ENCODE results near the gene ALDH1L1. TPM values are rescaled to one million over a fixed set of nuclear protein-coding genes. Genes with fewer than 3 reads are reported as not detected.

The ALDH1L1 gene
- total RNA-seq, 1 experiment from 2014 or later = 1.2 TPM

- TF ChIP-seq E2F5 (CRISPR knock-in tag; IDR thresholded peaks at IDR 0.05) (no peak), ZBTB43 (CRISPR knock-in tag; IDR thresholded peaks at IDR 0.05) (no peak), JUN (CRISPR knock-in tag; IDR thresholded peaks at IDR 0.05) (no peak), FOXP1 (CRISPR knock-in tag; IDR thresholded peaks at IDR 0.05; ENCODE audit: borderline replicate concordance) (no peak), ETV6 (CRISPR knock-in tag; IDR thresholded peaks at IDR 0.05) (no peak), GABPB1 (CRISPR knock-in tag; IDR thresholded peaks at IDR 0.05) (no peak), MXD4 (CRISPR knock-in tag; IDR thresholded peaks at IDR 0.05; ENCODE audit: borderline replicate concordance) (no peak)
Measured at GRCh38 chr3:126119008-126119675, 61.2 kb downstream of the ALDH1L1 start (continued).

- Mint-ChIP-seq H3K27me3 (ENCODE audit: low read depth) (no peaks in the 10 kb centered on the region; the same call in 1 of the 2 replicates), H3K4me3 (no peak overlapping the region), H3K27ac (no peak overlapping the region), H3K4me1 (peaks cover 3% of the 10 kb centered on the region), H3K9me3 (peaks cover 11% of the 10 kb centered on the region), H3K36me3 (no peaks in the 10 kb centered on the region)
- DNase-seq (ENCODE audit: low spot score) (no peak), ATAC-seq (no peak)
- ChIA-PET CTCF (interaction anchor here (0.9 to 2.0 kb wide), 2 partner anchors 14 to 15 kb away, joined by 4 read pairs; no protein-coding TSS in a partner anchor), POLR2A (interaction anchor here (0.6 kb wide), 1 partner anchor 95 kb away, joined by 3 read pairs; no protein-coding TSS in a partner anchor)
- TF ChIP-seq E2F5 (CRISPR knock-in tag; IDR thresholded peaks at IDR 0.05) (no peak), FOXP4 (CRISPR knock-in tag; IDR thresholded peaks at IDR 0.05) (no peak), TP53 (CRISPR knock-in tag; IDR thresholded peaks at IDR 0.05) (no peak), HMGXB4 (CRISPR knock-in tag; IDR thresholded peaks at IDR 0.05) (no peak), CDX4 (CRISPR knock-in tag; IDR thresholded peaks at IDR 0.05; ENCODE audit: borderline replicate concordance) (no peak), NR3C1 (CRISPR knock-in tag; conservative IDR thresholded peaks at IDR 0.05; ENCODE audit: low read depth) (no peak), NFYB (CRISPR knock-in tag; conservative IDR thresholded peaks at IDR 0.05; ENCODE audit: low read depth) (no peak), GABPB1 (CRISPR knock-in tag; IDR thresholded peaks at IDR 0.05) (no peak), SOX15 (CRISPR knock-in tag; IDR thresholded peaks at IDR 0.05) (no peak), FOXJ3 (CRISPR knock-in tag; IDR thresholded peaks at IDR 0.05; ENCODE audit: borderline replicate concordance) (no peak), ZNF532 (CRISPR knock-in tag; IDR thresholded peaks at IDR 0.05; ENCODE audit: borderline replicate concordance) (no peak), ZBTB43 (CRISPR knock-in tag; IDR thresholded peaks at IDR 0.05) (no peak), STAT6 (CRISPR knock-in tag; conservative IDR thresholded peaks at IDR 0.05; ENCODE audit: low read depth) (no peak), MYBL2 (CRISPR knock-in tag; IDR thresholded peaks at IDR 0.05) (no peak)
Measured at GRCh38 chr3:126118591-126118990, 61.8 kb downstream of the ALDH1L1 start.
